Esophagus squamous epithelium (tissue), 4 donors: ENCODE data around the gene MAP3K8.

Experiments
- POLR2A ChIP-seq, 4 donors: fragments of 450-650 bp; IDR thresholded peaks; one replicate each; pipeline ENCODE4 v1.6.1; 2017; ENCODE audit warnings: antibody characterized with exemption in 4 of 4, mild to moderate bottlenecking in 4 of 4, moderate library complexity in 3 of 4
- TF ChIP-seq, protein P1 (sequence below), 6 experiments: fragments of 450-650 bp in 4 of 6; fragments of 200-600 bp in 2 of 6; sonication (generic) in 2 of 6; IDR thresholded peaks; one replicate each; pipeline ENCODE4 v1.5.1; 2016 to 2019; ENCODE audit warnings: antibody characterized with exemption in 6 of 6, mild to moderate bottlenecking in 4 of 6, moderate library complexity in 4 of 6

GRCh38 chr10:30466445-30466844 is 32.5 kb downstream of the MAP3K8 start:
- no peak for TF ChIP-seq POLR2A (IDR thresholded peaks at IDR 0.05)
- TF ChIP-seq, protein P1, sequence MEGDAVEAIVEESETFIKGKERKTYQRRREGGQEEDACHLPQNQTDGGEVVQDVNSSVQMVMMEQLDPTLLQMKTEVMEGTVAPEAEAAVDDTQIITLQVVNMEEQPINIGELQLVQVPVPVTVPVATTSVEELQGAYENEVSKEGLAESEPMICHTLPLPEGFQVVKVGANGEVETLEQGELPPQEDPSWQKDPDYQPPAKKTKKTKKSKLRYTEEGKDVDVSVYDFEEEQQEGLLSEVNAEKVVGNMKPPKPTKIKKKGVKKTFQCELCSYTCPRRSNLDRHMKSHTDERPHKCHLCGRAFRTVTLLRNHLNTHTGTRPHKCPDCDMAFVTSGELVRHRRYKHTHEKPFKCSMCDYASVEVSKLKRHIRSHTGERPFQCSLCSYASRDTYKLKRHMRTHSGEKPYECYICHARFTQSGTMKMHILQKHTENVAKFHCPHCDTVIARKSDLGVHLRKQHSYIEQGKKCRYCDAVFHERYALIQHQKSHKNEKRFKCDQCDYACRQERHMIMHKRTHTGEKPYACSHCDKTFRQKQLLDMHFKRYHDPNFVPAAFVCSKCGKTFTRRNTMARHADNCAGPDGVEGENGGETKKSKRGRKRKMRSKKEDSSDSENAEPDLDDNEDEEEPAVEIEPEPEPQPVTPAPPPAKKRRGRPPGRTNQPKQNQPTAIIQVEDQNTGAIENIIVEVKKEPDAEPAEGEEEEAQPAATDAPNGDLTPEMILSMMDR (IDR thresholded peaks at IDR 0.05), result no peak
